Stimulated activated CD4-positive, alpha-beta T cell treated with anti-CD3 and anti-CD28 coated beads, Interleukin-1b, Interleukin-23, amount 100 ng/mL, for 1 hour (primary cell): ENCODE measurements around the gene ZNF219.

Experiments
- DNase-seq, 2 donors: peaks; one replicate each; pipeline ENCODE4 v3.0.0-alpha.2; 2020; ENCODE audit warnings: low read depth in 2 of 2

Gene ZNF219

GRCh38 chr14:21087294-21088091 is 11.0 kb downstream of the ZNF219 start:
- DNase-seq, result peak in 1 of 2 donors; percentile 58

- DNase-seq, result no peak
Observed at GRCh38 chr14:21086908-21087293, 11.6 kb downstream of the ZNF219 start.

- DNase-seq, result no peak
Observed at GRCh38 chr14:21084998-21085853, 13.2 kb downstream of the ZNF219 start.

GRCh38 chr14:21084396-21084795 is 14.1 kb downstream of the ZNF219 start:
- no peak for DNase-seq

GRCh38 chr14:21083565-21084325 is 14.7 kb downstream of the ZNF219 start:
- no peak for DNase-seq

- DNase-seq, result no peak
Observed at GRCh38 chr14:21081521-21082142, 16.8 kb downstream of the ZNF219 start.

- no peak for DNase-seq
Observed at GRCh38 chr14:21078726-21079125, 19.7 kb downstream of the ZNF219 start.

- DNase-seq, result no peak
Observed at GRCh38 chr14:21078287-21078686, 20.2 kb downstream of the ZNF219 start.

GRCh38 chr14:21077672-21078071 is 20.8 kb downstream of the ZNF219 start:
- DNase-seq, result no peak

- no peak for DNase-seq
Observed at GRCh38 chr14:21075719-21076437, 22.6 kb downstream of the ZNF219 start.

- DNase-seq, result no peak
Observed at GRCh38 chr14:21074398-21075272, 23.8 kb downstream of the ZNF219 start.

- DNase-seq, result no peak
Observed at GRCh38 chr14:21073921-21074320, 24.5 kb downstream of the ZNF219 start.

GRCh38 chr14:21072781-21073339 is 25.6 kb downstream of the ZNF219 start:
- DNase-seq, result no peak

- DNase-seq, result no peak
Observed at GRCh38 chr14:21072031-21072473, 26.4 kb downstream of the ZNF219 start.

GRCh38 chr14:21071225-21072030 is 27.0 kb downstream of the ZNF219 start:
- peak in 1 of 2 donors; percentile 14 for DNase-seq

- DNase-seq, result no peak
Observed at GRCh38 chr14:21070610-21071224, 27.7 kb downstream of the ZNF219 start.

- DNase-seq, result no peak
Observed at GRCh38 chr14:21070083-21070609, 28.3 kb downstream of the ZNF219 start, which contains the start of gene ARHGEF40. Gene ARHGEF40, plus strand, starts transcription at chr14:21070304. Its CDS starts 93 bp downstream, at chr14:21070397.
